ENCODE data around the gene FAM168A. TPM values are rescaled to one million over a fixed set of nuclear protein-coding genes. Genes with fewer than 3 reads are reported as not detected.

Gene FAM168A
- total and polyA plus RNA-seq, 2 of the 8 experiments (the other 6 are each of a cell fraction or from before 2014, with no cell fraction given) = 17.1 to 21.6 TPM

GRCh38 chr11:73478737-73479347 is 119.1 kb downstream of the FAM168A start:
- H3K9me3 ChIP-seq (ENCODE audit: insufficient read depth in 2 of 2, low read depth in 1 of 2, low read length in 1 of 2) = no peaks in the 10 kb centered on the region
- no peaks in the 10 kb centered on the region for H4K20me1 ChIP-seq (replicated peaks in 1 of 2; ENCODE audit: control insufficient read depth in 1 of 2, insufficient read depth in 2 of 2, low read length in 2 of 2)
- FAIRE-seq = peak; percentile 87
- no peaks in the 10 kb centered on the region for H3K36me3 ChIP-seq (ENCODE audit: control insufficient read depth in 2 of 4, insufficient read depth in 4 of 4, low read length in 3 of 4)
- H3K23ac ChIP-seq (ENCODE audit: insufficient read length) = no peak overlapping the region
- ChIA-PET POLR2A (ENCODE audit: partially characterized antibody) (interaction anchor here (1.3 to 1.9 kb wide), 4 partner anchors 10 to 182 kb away, joined by 3 to 5 read pairs (median 4); partner anchors contain the start of gene FAM168A), CTCF (ENCODE audit: partially characterized antibody) (interaction anchor here (0.5 to 3.6 kb wide), 40 partner anchors 11 to 473 kb away, joined by 3 to 43 read pairs (median 4); partner anchors contain the start of gene FAM168A)
- H2AFZ ChIP-seq (ENCODE audit: low read length) = no peak overlapping the region
- peak; percentile 74 to 93 (median 76) for TF ChIP-seq CTCF (IDR thresholded peaks at IDR 0.05; ENCODE audit: control extremely low read depth in 1 of 3, insufficient read depth in 1 of 3, low read depth in 1 of 3, low read length in 3 of 3)
- no peak for TF ChIP-seq MAFK (IDR thresholded peaks at IDR 0.05; ENCODE audit: low read depth, low read length)
- TF ChIP-seq RAD21 (IDR thresholded peaks at IDR 0.05 in 1 of 2, conservative IDR thresholded peaks at IDR 0.05 in 1 of 2; ENCODE audit: low read depth in 2 of 2, low read length in 2 of 2) = peak; percentile 65 to 75
- TF ChIP-seq FOSL1 (IDR thresholded peaks at IDR 0.05; ENCODE audit: insufficient read depth, low read depth, low read length) = no peak
- peak; percentile 83 for TF ChIP-seq CEBPB (IDR thresholded peaks at IDR 0.05; ENCODE audit: low read depth, low read length)
- no peak overlapping the region for H2BK12ac ChIP-seq (ENCODE audit: low read depth, low read length)
- no peak overlapping the region for H3K56ac ChIP-seq (replicated peaks; ENCODE audit: insufficient read length, low read depth, low read length)
- no peak overlapping the region for H3K9ac ChIP-seq (replicated peaks in 1 of 4; ENCODE audit: extremely low read depth in 1 of 4, low read depth in 3 of 4, low read length in 3 of 4)
- no peaks in the 10 kb centered on the region for H3K23me2 ChIP-seq (ENCODE audit: low read depth, low read length)
- H3K27me3 ChIP-seq (replicated peaks in 1 of 4; ENCODE audit: control insufficient read depth in 3 of 4, extremely low read depth in 1 of 4, insufficient read depth in 3 of 4, low read length in 3 of 4) = no peaks in the 10 kb centered on the region
- H4K91ac ChIP-seq (replicated peaks; ENCODE audit: insufficient read length, low read length) = no peak overlapping the region
- H4K8ac ChIP-seq (ENCODE audit: extremely low read depth, insufficient read depth, low read length) = no peak overlapping the region
- H3K27ac ChIP-seq (ENCODE audit: low read depth, low read length) = no peak overlapping the region
- H2BK15ac ChIP-seq (ENCODE audit: low read length) = no peak overlapping the region
- H4K5ac ChIP-seq (ENCODE audit: insufficient read length, low read depth, low read length) = no peak overlapping the region
- no peak for DNase-seq (ENCODE audit: low read depth in 1 of 2, low spot score in 2 of 2)
- no peak overlapping the region for H2BK120ac ChIP-seq (replicated peaks; ENCODE audit: low read depth, low read length)
- no peak overlapping the region for H3K4me2 ChIP-seq (ENCODE audit: insufficient read depth in 1 of 2, low read depth in 2 of 2, low read length in 2 of 2)
- no peak overlapping the region for H3K4ac ChIP-seq (replicated peaks; ENCODE audit: insufficient read length, low read depth, low read length)
- H2BK20ac ChIP-seq (ENCODE audit: low read length) = no peak overlapping the region
- 0 out of 2 replicates have a peak, but pooled peaks cover 2% of the 10 kb centered on the region for H3K79me1 ChIP-seq (ENCODE audit: low read depth, low read length)
- 44% methylated on average over 1 of the region's 1 CpG; no CpG with 5 or more reads in 1 of the 2 experiments for WGBS, 2 experiments (ENCODE audit: extremely low coverage in 1 of 2, insufficient coverage in 1 of 2, insufficient read length in 1 of 2, insufficient replicate concordance in 2 of 2, low coverage in 1 of 2, low lambda C conversion rate in 2 of 2, missing lambda C conversion rate in 1 of 2)
- no peak overlapping the region for H2AK5ac ChIP-seq (ENCODE audit: low read depth, low read length)
- H2BK5ac ChIP-seq (ENCODE audit: low read depth, low read length) = no peak overlapping the region
- no peak overlapping the region for H3K18ac ChIP-seq (ENCODE audit: extremely low read depth, low read length)
- H3K4me3 ChIP-seq (ENCODE audit: extremely low read depth in 1 of 4, insufficient read depth in 2 of 4, low read depth in 3 of 4, low read length in 4 of 4) = no peak overlapping the region
- no peak overlapping the region for H3K14ac ChIP-seq (ENCODE audit: insufficient read length)
- peaks cover 0 to 3% (median 1%) of the 10 kb centered on the region in 4 experiments; a peak in 2 of 7 replicates for H3K4me1 ChIP-seq (replicated peaks in 1 of 4; ENCODE audit: control insufficient read depth in 3 of 4, insufficient read depth in 4 of 4, low read length in 3 of 4)
- H3K79me2 ChIP-seq (ENCODE audit: control insufficient read depth in 1 of 2, insufficient read depth in 2 of 2, low read length in 2 of 2) = peaks cover 0 to 21% of the 10 kb centered on the region in 2 experiments; a peak in 2 of 4 replicates

All from H1 (cell line).